Measurements from ENCODE around the gene KIAA1217.

DNA sequence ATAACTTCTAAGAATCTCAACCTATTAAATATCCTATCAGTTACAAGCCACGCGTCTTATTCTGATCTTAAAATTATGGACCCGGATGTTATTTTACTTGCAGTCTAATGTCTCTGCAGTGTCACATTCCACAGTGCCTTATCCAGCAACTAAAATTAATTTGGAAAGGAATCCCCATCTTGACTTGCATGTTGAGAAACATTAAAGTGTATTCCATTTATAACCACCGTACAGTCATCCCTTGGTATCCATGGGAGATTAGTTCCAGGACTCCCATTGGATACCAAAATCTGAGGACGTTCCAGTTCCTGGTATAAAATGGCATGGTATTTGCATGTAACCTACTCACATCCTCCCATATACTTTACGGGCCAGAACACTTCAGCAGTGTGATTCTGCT lies 320.0 kb downstream of the KIAA1217 start:
- TF ChIP-seq, protein P1, sequence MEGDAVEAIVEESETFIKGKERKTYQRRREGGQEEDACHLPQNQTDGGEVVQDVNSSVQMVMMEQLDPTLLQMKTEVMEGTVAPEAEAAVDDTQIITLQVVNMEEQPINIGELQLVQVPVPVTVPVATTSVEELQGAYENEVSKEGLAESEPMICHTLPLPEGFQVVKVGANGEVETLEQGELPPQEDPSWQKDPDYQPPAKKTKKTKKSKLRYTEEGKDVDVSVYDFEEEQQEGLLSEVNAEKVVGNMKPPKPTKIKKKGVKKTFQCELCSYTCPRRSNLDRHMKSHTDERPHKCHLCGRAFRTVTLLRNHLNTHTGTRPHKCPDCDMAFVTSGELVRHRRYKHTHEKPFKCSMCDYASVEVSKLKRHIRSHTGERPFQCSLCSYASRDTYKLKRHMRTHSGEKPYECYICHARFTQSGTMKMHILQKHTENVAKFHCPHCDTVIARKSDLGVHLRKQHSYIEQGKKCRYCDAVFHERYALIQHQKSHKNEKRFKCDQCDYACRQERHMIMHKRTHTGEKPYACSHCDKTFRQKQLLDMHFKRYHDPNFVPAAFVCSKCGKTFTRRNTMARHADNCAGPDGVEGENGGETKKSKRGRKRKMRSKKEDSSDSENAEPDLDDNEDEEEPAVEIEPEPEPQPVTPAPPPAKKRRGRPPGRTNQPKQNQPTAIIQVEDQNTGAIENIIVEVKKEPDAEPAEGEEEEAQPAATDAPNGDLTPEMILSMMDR (IDR thresholded peaks at IDR 0.05) = no peak
- no peak for TF ChIP-seq POLR2A (IDR thresholded peaks at IDR 0.05)
